ENCODE data around the gene SCO2.

Gene SCO2

GRCh38 chr22:50531962-50532674 lies 6.7 kb upstream of the SCO2 start:
- DNase-seq (ENCODE audit: low read depth in 3 of 3) = no peak

GRCh38 chr22:50531546-50531961 lies 6.2 kb upstream of the SCO2 start:
- DNase-seq (ENCODE audit: low read depth in 3 of 3) = peak in 2 of 3 experiments; percentile 56 to 68

- DNase-seq (ENCODE audit: low read depth in 3 of 3) = peak; percentile 72 to 78 (median 77)
Observed at GRCh38 chr22:50530877-50531545, 5.6 kb upstream of the SCO2 start.

- DNase-seq (ENCODE audit: low read depth in 3 of 3) = no peak
Observed at GRCh38 chr22:50530580-50530876, 5.1 kb upstream of the SCO2 start.

GRCh38 chr22:50529897-50530579 lies 4.6 kb upstream of the SCO2 start, which contains the start of gene TYMP:
TYMP (minus strand) TSS chr22:50530012; CDS start chr22:50529709, 303 bp downstream.
- peak; percentile 51 to 71 (median 65) for DNase-seq (ENCODE audit: low read depth in 3 of 3)

GRCh38 chr22:50529416-50529896 lies 4.1 kb upstream of the SCO2 start:
- no peak for DNase-seq (ENCODE audit: low read depth in 3 of 3)

GRCh38 chr22:50528682-50529415 lies 3.5 kb upstream of the SCO2 start:
- DNase-seq (ENCODE audit: low read depth in 3 of 3) = no peak

GRCh38 chr22:50527921-50528681 lies 2.7 kb upstream of the SCO2 start:
- DNase-seq (ENCODE audit: low read depth in 3 of 3) = no peak

- DNase-seq (ENCODE audit: low read depth in 3 of 3) = no peak
Observed at GRCh38 chr22:50526834-50527801, 1.7 kb upstream of the SCO2 start.

- DNase-seq (ENCODE audit: low read depth in 3 of 3) = peak; percentile 77 to 89 (median 78)
Observed at GRCh38 chr22:50526108-50526833, 873 bp upstream of the SCO2 start.

GRCh38 chr22:50525858-50526107 lies 385 bp upstream of the SCO2 start:
- no peak for DNase-seq (ENCODE audit: low read depth in 3 of 3)

GRCh38 chr22:50524676-50525103 lies 708 bp downstream of the SCO2 start:
- no peak for DNase-seq (ENCODE audit: low read depth in 3 of 3)

- no peak for DNase-seq (ENCODE audit: low read depth in 3 of 3)
Observed at GRCh38 chr22:50523806-50524675, 1.4 kb downstream of the SCO2 start.

GRCh38 chr22:50523458-50523805 lies 2.0 kb downstream of the SCO2 start:
- no peak for DNase-seq (ENCODE audit: low read depth in 3 of 3)

GRCh38 chr22:50522806-50523438 lies 2.5 kb downstream of the SCO2 start:
- no peak for DNase-seq (ENCODE audit: low read depth in 3 of 3)

- DNase-seq (ENCODE audit: low read depth in 3 of 3) = no peak
Observed at GRCh38 chr22:50522208-50522805, 3.1 kb downstream of the SCO2 start.

GRCh38 chr22:50521710-50522109 lies 3.7 kb downstream of the SCO2 start:
- DNase-seq (ENCODE audit: low read depth in 3 of 3) = no peak
